GM21390 (cell line): ENCODE results near the gene SCLY.

ENCODE experiments used
- ATAC-seq: cut with Tn5 transposase; IDR thresholded peaks from one replicate; pipeline ENCODE4 v1.9.1; 2021; ENCODE audit not compliant: unreplicated experiment

SCLY gene

DNA sequence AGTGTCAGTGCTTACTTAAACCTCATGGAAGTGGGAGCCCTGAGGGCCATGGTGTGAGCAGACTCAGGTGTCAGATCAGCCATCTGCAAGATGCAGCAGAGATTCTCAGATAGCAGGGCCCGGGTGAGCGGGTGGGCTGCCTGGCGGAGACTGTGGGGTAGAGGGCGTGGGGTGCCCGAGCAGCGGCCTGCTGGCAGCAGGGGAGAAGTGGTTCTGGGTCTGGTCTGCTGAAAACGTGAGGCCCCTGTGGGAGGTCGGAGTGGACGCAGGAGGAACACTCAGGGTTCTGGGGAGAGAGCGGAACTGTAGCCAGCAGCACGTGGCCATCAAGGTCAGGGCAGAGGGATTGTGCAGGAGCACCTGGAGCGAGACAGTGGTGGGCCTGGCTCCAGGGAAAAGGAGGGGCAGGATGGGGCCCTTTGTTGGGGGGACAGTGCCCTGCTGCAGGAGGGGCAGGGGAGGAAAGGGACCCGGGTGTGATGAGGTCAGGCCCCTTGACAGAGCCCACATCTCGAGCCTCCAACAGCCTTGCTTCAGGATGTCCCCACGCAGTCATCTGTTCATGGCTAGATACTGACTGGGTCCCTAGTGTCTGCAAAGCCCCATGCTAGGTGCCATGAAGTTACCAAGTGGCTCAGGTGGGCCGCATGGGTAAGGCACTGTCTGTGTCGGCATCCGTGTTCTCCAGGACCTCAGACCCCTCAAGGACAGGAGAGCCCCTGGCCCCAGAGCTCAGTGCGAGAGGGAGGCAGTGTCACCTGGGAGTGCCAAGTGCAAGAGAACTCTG is 36.6 kb downstream of the SCLY start:
- ATAC-seq: no peak

DNA sequence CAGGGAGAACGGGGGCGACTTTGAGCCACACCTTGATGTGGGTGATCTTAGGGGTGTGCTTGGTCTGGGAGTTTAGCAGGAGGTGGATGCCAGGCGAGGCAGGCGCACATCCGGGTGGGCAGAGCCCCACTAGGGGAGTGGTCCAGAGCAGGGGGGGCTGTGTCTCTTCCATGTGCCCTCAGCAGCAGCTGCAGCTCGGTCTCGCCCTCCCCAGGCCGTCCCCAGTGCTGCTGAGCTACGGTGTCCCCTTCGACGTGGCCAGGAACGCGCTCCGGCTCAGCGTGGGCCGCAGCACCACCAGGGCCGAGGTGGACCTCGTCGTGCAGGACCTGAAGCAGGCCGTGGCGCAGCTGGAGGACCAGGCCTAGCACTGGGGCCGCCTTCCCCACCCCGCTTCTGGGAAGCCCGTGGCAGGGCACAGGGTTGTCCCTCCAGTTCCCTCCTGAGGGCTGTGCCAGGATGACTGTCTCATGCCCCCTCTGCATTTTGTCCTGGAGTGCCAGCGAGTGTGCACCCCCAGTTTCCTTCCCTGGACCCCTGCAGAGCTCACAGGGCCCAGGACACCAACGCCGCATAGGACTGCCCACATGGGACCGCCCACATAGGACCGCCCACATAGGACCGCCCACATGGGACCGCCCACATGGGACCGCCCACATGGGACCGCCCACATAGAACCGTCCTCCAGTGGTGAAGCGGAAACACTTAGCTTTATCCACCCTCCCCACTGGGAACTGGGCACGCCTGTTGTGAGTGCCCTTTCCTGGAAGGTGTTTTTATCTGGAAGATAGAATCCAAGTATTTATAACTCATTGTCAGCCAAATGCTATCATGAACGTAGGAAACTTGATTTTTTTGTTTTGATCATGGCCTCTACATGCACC is 37.4 kb downstream of the SCLY start:
- ATAC-seq: peak; percentile 65

DNA sequence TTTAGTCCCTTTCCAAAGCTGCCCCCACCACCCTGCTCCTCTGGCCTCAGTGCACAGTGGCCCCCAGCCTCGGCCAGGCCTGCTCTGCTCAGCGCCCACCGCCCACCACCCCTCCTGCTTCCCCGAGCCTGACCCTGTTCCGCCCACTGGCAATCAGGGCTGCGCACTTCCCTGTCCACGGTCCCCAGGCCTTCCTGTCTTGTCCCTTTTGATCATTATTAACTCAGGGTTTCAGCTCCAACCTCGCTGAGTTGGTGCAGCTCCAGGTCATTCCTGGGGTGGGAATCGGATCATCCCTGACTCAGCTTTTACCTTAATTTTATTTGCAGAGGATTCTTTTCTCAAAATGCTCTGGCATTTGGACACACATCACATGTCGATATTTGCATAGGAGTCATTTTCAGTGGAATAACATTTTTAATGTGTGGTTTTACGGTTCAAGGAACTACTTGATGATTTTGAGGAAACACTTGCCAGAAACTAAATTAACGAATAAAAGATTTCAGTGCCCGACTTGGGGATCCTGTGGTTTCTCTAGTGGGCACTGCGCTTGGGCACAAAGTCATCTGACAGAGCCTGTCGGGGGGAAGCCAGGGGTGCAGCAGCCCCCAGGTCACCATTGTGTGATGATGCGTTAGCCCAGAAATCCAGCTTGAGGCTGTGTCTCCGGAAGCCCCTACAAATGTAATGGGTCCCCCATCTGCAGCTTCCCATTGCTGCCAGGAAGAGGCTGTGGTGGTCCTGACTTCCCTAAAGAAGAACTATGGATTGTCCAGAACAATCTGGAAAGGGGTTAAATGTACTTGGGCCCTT is 38.3 kb downstream of the SCLY start:
- peak; percentile 17 for ATAC-seq

DNA sequence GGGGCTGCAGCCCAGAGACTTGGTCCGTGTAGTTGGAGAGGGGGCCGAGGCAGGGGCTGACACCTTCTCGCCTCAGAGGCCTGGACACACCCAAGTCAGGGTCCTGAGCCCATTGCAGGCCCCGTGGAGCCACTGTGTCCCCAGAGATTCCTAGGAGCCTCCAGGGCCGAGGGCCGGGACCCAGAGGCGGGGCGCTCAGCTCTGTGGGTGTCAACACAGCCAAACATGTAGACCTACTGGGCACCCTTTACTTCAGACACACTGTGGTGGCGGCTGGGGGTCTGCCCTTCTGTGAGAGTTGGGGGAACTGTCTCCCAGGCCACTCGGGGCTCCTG is 38.9 kb downstream of the SCLY start:
- no peak for ATAC-seq

DNA sequence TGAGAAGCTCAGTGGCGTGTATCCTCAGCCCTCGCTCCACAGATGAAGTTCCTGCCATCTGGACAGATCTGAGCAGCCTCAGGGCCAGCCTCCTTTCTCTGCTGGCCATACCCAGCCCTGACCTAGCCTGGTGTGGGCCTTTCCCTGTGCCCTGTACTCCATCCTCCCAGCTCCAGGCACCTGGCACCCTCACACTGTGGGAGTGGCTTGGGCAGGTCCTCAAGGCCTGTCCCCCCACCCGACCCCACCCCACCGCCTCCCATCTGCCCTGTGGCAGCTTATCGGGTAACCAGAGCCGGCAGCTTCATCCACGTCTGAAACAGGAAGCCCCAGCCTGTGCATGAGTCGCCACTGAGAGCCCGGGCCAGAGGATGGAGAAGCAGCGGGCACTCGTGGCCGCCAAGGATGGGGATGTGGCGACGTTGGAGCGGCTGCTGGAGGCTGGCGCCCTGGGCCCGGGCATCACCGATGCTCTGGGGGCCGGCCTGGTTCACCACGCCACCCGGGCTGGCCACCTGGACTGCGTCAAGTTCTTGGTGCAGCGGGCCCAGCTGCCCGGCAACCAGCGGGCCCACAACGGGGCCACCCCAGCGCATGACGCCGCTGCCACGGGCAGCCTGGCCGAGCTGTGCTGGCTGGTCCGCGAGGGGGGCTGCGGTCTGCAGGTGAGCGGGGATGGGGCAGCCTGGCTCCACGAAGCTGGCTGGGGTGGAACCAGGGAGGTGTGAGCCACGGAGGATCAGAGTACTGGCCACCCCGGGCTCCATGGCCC is 39.4 kb downstream of the SCLY start, which contains the start of gene ESPNL:
Gene ESPNL, plus strand, starts transcription at position 292 of the 772 bp plus-strand sequence. Its CDS starts 80 bp downstream, at position 372.
- no peak for ATAC-seq

DNA sequence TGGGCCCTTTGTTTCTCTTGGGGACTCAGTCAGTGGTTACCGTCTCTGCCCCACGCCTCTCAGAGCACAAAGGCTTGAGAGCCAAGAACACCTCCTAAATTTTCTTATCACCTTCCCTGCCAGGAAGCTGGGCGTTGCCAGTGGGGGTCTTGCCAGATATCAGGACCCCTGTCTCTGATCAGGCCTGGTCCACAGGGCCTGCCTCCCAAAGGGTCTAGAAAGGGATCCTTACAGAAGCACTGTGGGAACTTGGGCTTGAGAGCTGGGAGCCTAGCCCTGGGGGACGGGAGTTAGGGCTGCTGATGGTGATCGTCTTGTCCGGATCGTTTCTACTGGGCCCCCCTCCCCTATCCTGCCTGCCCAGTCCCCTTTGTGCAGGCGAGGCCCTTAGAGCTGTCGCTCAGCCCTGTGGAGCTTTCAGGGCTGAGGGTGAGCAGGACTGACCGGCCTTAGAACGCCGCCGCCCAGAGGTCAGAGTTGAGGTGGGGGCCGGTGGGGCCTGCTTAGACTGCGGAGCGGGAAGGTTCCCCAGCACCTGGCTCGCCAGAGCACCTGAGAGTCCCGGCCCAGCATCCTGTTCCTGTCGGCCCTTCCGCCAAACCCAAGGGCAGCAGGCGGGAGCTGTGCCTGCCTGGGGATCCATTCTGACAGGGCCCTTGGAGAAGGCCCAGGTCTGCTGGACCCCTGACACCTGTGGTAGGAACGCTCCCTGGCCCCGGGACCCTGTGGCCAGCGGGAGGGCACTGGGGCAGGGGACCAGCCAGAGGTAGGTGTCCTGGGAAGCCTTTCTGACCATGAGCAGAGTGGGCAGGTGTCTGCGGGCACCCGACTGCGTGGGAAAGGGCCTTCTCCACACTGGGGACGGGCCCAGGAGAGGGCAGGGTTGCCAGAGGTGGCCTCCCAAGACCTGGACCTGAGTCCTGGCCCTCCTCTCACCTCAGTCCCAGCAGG is 40.3 kb downstream of the SCLY start:
- no peak for ATAC-seq

DNA sequence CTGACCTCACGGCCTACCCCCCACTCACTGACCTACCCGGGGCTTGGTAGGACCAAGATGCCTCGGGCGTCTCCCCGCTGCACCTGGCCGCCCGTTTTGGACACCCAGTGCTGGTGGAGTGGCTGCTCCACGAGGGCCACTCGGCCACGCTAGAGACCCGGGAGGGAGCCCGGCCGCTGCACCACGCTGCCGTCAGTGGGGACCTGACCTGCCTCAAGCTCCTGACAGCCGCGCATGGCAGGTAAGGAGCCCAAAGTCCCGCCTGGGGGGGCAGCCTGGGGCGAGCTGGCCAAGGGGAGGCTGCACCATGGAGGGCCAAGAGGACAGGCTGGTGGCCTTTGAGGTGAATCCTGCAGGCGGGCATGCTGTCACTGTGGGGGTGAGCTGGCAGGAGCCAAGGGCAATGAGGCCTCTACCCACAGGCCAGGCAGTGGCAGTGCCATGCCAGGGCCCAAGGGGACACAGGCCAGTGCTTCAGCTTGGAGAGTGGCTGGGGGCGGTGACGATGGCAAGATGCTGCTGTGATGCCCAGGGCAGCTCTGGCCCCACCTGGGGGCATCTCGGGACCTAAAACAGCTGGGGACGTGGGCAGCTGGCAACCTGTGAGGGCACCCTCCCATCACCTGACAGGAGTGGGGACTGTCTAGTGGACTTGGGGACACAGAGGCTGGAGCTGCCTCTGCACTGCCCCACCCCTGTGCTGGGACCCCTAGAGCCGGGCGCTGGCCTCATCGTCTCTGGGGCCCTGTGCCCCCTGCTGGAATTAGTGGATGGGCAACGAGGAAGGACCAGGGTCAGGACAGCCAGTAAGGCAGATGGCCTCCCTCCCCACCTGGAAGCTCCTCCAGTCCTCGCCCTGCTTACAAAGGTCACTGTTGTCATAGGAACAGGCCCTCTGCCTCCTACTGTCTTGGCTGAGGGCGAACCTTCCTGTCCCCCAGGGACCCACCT is 41.4 kb downstream of the SCLY start:
- ATAC-seq: no peak

DNA sequence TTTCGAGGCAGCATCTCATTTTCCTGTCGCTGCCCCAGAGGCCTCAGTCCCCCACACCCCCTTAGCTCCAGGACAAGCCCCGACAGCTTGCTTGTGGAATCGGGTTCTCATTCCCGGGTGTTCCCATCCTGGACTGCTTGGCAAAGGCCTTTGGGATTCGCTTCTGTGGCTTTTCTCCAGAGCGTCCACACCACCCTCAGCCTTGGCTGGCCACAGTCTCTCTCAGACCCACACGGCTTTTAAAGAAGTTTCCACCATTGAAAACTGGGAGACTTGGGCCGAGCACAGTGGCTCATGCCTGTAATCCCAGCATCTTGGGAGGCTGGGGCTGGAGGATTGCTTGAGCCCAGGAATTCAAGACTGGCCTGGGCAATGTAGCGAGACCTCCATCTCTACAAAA is 42.1 kb downstream of the SCLY start:
- ATAC-seq: no peak

DNA sequence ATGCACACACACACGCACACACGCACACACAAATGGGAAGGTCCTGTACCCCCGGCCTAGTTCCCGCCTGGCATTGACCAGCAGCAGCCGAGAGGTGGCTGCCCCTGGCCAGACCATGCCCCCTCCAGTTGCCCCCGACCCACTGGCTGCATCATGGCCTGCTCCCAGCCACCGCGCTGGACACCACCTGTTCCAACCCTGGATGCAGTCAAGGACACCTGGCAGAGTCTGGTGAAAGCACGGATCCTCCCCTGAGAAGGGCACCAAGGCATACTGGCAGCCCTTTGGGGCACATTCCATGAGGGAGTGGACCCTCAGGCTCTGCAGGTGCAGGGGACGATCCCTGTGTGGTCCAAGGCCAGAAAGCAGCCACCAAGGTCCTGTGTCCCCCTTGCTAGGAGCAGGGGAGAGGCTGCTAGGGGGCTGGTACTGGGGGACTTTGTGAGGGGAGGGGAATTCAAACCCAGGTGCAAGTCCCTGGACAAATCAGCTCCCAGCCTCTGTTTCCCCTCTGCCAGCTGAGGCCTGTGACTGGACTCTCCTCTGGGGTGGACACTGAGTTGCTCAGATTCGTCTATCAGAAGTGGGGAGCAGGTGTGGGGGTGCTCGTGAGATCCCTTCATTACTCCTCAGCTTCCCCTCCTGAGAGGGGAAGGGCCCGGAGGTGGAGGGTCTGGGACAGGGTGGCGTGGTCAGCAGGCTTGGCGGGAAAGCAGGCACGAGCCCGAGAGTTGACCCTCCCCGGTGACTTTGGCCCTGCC is 42.8 kb downstream of the SCLY start:
- ATAC-seq: no peak

DNA sequence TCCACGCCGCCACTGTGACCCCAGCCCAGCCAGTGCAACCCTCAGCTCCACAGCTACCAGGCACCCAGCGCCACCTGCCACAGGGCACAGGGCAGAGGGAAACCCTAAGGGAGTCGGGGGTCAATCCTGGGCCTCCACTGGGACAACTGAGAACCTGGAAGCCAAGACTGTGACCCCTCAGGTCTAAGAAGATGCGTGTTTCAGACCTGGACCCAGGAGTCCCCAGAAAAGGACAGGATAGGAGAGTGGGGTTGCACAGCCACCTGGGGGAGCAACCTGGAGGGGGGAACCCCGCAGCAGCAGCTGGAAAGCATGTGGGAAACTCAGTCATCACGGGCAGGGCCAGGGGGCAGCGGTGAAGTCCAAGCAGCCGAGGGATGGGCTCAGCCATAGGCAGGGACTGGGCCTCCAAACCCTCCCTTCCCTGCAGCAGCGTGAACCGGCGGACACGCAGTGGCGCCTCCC is 43.5 kb downstream of the SCLY start:
- ATAC-seq: no peak

DNA sequence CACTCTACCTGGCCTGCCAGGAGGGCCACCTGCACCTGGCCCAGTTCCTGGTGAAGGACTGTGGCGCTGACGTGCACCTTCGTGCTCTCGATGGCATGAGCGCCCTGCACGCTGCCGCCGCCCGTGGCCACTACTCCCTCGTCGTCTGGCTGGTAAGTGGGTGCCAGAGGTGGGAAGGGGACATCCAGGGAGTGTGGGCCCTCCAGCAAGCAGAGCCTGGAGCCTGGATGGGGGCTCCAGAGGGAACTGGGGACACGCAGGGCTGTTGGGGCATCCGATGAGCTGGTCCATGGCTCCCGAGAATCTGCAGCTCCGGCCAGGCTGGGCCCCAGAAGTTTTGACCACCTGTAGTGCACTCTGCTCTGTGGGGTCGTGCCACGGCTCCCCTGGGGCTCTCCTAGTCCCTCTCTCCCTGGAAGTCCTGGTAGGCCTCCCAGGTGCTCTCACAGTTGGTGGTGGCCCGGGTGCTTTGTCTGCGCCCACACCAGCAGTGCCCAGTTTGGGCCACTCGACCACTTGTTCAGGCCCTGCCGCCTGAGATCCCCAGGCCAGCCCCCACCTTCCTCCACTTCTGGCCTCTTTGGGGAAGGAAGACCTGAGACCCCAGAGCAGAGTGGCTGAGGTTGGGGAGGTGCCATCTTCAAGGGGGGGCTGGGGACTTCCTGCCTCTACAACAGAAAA is 44.0 kb downstream of the SCLY start:
- no peak for ATAC-seq

DNA sequence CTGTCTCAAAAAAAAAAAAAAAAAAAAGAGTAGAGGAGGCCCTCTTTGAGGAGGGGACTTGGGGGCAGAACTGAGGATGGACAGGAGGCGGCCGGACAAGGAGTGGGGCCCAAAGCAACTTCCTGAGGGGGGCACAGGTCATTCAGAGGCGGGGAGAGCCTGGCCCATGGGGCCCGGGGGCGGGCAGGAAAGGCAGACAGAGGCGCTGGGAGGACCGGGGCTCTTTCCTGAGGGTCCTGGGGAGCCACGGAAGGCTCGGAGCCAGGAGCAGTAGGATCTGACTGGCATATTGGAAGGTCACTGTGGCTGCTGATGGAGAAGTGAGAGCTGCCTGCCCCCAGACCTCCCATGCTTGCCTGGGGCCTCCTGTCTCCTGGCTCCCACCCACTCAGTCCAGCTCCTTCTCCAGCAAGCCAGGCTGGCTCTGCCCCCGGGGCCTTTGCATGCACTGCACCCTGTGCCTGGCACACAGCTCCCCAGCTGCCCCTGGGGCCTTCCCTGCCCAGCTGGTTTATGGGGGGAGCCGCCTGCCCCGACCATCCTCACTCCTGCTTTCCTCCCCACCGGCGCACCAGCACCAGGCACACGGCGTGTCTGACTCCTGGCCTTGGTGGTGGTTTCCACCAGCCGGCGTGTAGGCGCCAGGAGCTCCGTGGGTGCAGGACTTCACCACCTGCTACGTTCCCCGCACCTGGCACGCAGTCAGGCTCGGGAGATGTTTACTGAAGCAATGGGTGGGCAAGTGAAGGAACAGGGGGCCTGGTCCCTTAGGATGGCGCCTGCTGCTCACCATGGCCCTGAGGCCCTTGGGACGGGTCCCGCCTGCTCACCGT is 44.9 kb downstream of the SCLY start:
- ATAC-seq: no peak

DNA sequence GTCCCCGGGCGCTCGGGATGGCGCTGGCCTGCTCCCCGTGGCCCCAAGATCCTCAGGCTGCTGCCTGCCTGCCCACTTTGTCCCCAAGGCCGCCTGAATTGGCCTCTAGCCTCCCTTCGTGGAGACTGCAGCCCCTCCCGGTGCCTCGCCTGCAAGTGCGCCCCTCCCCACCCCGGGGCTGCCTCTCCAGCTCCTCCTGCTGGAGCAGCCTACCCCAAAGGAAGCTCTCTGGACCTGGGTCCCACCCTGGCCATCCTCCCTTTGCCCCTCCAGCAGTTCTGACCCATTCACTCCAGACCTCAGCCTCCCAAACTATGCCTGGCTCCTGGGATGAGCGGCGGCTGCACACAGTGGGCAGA is 45.5 kb downstream of the SCLY start:
- ATAC-seq: no peak

DNA sequence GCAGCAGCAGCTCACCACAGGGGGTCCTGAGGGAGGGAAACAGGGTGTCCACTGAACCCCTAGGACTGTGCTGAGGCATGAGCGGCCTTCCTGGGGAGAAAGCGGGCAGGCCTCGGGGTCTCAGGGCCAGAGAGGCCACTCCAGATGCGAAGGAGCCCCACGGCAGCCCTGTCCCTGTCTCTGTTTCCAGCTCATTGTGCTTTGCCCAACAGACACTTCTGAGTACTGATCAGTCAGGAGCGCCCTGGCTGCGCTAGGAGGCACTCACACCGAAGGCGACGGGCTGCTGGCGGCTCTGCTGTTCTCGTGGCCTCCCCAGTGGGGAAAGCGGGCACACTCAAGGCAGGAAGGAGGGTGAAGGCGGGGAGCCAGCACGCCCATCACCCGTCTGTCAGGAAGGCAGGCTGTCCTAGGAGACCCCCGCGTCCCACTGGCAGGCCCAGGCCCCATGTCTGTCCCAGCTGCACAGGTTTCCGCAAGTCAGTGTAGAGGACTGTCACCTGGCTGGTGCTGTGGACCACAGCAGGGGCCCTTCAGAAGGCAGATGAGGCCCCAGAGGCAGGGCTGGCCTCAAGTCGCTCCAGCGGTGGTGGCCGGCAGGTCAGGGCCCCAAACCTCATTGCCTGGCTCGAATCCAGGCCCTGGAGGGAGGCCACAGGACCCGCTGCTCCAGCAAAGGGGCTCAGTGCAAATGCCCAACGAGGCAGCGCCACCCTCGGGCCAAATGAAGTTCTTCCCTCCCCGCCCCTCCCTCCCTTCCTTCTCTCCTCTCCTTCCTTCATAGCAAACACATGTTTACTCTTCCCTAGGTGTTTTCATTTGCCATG is 46.1 kb downstream of the SCLY start:
- peak; percentile 25 for ATAC-seq
